Measurements from ENCODE around the gene NRP1.

The NRP1 gene

DNA sequence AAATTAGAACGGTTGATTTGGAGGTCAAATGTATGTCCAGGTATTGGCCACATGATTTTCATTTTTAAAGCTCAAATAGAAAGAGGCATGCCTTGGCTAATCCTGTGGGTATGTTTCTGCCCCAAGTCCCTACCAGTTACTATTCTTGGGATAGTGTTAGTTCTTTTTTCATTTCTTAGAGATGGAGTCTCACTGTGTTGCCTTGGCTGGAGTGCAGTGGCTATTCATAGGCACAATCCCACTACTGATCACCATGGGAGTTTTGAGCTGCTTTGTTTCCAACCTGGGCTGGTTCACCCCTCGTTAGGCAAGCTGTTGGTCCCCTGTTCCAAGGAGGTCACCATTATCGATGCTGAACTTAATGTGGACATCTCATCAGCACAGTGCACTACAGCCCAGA lies 46.3 kb downstream of the NRP1 start:
- DNase-seq = no peak

DNA sequence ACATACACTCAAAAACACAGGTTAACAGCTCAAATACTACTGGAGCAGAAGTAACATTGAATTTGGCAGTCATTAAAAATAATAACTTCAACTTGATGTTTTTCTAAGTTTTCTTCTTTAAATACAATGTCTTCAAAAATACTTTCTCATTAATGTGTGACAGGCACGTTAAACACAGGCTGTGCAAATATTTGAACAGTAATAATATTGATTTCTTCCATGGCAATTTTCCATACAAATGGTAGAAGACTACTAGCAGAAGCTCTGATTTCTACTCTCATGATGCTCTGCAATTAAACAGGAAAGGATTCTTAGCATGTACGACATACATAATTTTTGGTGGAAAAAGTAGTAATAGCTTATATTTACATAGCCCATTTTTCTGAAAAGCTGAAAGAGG lies 47.4 kb downstream of the NRP1 start:
- no peak for DNase-seq

DNA sequence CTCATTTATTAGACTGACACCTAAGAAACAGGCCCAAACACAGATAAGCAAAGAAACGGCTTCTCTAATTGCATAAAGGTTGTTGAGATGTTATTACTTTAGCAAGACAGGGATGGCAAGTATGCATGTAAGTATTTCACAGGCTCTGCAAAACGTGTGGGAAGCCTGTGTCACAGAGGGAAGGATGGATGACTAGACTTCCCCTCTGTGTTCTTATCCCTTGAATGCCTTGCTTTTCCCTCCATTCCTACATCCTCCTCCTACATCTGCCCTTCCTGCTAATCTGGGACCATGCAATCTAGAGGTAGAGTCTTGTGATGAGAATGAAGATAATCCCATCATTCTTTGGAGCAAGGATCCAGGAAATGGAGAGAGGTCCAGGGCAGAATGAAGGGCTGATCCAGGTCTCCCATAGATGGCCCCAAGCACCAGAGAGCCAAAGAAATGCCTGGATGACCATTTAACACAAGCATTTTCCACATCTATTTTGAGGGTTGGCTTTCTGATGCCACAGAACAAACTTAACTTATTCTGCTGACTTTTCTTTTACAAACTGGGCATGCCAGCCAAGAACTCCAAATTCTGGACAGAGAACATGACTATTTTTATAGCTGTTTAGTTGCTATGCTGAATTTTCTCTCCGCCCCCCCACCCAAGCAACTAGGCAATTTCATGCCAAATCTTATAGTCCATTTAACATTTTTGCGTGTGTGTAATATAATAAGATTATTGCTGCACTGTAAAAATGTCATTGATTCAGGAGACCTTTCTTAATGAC lies 48.1 kb downstream of the NRP1 start:
- DNase-seq = no peak

DNA sequence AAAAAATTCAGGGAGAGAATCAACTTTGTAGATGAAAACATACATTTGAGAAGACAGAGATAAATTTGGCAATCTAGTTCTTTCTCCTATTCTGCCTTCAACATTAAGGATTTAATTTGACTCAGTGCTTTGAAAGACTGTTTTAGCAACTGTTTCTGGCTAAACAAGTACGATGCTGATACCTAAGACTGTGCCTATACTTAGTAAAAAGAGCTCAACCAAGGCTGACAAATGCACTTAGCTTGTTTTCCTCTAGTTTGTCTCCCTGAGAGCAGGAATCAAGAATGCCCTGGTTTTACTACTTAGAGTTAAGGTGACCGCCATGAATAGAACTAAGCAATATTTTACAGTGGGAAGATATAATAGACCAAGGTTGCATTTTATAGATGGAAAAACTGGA lies 49.5 kb downstream of the NRP1 start:
- DNase-seq = no peak

DNA sequence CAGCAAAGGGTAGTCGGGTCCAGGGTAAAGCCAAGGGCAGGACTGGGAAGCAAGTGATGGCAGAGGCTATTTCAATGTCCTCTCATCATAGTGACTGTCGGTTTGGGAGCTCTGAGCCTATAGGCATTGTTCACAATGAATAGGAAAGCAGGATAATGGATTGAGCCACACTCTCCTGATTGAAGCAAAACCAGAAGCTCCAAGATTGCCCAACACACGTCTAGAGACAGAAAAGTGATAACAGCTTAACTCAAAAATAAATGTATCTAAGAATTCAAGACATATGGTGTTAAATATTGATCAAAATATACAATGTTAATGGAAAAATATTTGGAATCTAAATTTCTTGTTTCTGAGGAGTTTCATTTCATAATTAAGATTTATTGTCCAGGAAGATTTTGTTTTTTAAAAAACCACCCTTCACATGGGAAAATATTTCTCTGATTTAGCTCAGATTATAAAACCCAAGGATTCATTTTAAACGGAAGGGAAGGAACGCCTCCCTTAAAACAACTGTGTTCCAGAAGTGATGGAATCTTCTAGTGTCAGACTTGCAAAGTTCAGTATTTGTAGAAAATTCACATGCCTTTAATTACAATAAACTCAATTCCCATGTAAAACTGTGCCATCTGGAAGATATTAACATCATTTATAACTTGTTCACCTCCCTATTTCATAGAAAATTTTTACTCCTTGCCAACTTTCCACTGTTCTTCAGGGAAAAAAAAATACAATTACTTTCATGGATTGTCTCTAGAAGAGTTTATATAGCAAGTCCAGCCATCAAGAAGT lies 54.5 kb downstream of the NRP1 start:
- no peak for DNase-seq

DNA sequence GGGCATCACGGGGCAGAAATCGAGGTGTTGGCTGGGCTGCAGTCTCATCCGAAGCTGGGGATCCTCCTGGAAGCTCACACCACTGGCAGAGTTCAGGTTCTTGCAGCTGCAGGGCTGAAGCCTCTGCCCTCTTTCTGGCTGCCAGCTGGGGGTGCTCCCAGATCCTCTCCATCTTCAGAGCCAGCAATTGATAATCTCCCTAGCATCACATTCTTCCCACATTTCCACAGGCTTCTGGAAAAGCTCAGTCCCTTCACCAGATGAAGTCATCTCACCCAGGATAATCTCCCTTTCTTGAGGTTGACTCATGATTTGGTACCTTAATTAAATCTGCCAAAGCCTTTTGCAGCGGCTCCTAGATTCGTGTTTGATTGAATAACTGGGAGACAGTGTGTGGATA lies 55.2 kb downstream of the NRP1 start:
- no peak for DNase-seq

DNA sequence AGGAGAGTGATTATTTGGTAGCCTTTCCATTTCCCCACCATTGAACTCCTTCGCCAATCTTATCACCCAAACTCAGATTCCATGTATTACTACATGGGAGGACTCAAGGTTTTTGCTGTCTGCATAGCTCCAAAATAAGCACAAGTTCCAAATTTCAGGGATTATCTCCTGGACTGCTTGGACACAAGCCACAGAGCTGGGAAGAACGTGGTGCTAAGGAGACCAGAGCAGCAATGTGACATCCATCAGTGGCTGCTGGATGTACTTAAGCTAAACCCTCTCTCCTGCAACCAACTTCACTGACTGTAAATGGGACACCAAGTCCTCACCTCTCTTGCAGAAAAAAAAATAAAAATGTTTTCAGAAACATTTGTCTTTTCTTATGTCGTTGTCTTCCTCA lies 56.3 kb downstream of the NRP1 start:
- no peak for DNase-seq

DNA sequence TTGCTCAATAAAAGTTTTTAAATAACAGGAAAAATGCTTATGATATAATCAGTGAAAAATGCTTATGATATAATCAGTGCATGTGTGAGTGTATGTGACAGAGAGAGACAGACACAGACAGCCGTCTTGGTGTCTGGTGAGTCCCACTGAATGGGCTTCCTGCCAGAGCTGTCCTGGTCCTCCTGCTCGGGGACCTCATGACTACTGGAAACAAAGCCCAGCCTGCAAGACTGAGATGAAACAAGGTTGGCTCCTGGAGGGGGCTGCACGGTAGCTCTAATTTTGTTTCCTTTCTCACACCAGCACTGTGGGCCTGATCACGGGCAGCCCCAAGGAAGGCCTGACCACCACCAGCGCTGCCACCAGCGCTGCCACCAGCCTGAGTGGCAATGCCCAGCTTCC lies 57.3 kb downstream of the NRP1 start:
- DNase-seq = no peak

DNA sequence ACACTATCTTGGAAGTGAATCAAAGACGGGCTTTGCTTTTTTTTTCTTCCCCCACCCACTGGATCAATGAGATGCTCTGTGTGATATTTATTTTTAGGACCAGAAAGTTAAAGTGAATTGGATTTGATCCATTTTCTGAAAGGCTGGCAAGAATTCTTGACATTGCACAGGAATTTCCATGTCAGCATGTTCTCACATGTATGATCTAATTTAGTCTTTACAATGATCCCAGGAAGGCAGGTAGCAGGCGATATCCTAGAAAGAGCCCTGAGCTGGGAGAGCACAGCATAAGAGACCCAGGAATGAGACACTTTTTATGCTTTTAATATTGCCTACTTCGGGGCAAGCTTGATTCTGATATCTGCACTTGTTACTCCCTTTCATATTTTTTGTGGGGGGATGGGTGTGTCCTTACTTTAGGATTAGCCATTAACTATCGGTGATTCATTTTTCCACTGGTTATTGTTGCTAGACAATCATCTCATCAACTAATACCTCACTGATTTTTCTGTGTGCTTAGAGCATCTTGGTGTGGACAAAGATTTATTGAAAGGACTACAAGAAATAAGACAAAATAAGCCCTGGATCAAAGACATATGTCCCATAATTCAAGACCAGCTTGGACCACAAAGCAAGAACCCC lies 58.1 kb downstream of the NRP1 start:
- DNase-seq = no peak

DNA sequence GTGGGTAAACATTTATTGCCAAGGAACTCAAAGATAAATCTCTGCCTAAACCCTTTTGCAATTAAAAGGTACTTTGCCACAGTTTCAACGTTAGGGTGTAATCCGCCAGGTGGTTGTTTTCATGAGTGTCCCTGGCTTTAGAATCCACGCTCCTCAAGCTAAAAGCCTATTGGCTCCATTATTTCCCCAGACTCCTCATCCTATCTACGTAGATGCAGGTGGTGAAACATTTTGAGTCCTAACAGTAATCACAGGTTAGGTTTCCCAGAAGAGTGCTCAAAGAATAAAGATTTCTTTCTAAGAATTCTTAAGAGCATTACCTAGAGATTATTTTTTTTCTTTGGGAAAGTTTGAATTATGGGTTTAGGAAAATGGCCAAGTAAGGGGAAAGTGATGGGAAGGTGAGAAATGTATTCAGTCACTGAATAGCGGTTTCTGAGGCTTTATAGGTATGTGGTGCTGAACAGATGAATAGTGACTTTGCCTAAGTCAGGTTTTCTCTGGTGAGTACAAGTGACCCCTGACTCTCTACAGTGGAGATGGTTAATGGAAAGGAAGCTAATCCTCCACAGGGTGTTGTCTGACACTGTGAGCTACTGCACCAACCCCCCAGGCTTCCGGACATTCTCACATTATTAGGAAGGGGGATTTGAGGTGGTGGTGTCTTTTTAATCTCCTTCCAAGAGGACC lies 60.2 kb downstream of the NRP1 start:
- DNase-seq = no peak

DNA sequence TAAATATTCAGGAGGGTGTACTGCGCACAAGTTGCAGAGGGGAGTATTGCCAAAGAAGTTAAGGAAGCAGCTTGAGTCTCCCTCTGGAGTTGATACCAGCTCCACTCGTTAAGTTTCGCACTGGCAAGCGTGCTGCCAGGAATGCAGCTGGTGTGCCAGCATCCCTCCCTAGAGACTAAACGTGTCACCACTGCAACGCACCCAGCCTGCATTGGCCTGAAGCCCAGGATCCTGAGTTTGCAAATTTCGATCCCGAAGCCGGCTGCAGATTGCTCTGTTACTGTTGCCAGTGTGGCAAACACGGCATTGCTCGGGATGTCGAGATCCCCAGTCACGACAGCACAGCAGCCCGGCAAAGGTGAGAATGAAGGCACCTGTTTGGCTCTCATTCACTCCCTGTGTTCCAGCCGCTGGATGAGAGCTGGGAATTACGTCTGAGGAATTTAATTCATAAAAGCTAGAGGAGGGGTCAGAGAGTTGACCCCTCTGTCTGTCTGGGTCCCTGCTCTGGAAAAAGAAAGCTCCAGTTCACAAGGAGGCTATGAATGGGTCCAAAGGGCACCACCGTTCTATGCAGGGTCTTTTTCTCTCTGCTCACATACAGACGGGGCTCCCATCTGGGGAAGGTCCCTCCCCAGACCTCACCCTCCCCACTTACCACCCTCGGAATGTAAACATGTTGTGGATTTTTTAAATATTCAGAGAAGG lies 61.0 kb downstream of the NRP1 start:
- DNase-seq = peak; percentile 80

DNA sequence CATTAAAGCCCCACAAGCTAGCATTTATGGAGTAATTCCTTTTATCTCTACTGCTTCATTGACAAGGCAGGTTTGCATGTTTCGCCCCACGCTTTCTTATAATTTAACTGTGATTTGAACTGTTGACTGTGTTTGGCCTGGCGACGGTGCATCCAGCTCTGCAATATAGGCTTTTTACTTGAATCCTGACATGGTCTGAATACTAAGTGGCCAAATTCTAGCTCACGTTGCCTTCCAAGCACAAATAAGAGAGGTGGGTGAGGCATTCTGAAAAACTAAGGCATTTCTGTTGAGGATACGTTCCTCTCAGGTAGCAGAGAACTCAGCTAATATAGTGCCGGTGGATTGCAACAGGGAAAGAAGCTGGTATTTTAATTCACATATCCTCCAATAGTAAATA lies 61.8 kb downstream of the NRP1 start:
- no peak for DNase-seq

DNA sequence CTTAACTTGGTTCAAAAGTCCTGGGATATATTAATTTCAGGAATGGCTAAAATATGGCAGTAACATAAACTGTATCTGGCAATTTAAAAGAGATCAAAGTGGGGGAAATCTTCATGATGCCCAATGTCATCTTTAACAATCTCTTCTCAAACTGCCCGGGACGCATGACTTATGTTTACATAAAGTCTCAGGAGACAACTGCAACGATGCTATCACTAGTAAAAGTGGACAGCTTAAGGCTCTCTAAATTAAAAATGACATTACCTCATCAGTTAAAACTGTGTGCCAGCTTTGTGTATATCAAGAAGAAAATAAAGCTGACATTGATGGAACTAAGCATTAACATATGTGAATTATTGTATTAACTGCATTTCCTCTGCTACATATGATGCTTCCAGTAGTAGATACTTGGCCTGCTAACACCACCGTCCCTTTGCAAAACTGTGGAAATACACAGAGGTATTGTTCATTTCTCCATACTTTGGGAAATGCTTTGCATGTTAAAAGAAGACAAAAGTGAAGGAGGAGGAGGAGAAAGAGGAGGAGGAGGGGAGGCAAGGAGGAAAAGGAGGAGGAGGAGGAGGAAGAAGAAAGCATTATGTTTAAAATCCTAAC lies 62.4 kb downstream of the NRP1 start:
- no peak for DNase-seq

DNA sequence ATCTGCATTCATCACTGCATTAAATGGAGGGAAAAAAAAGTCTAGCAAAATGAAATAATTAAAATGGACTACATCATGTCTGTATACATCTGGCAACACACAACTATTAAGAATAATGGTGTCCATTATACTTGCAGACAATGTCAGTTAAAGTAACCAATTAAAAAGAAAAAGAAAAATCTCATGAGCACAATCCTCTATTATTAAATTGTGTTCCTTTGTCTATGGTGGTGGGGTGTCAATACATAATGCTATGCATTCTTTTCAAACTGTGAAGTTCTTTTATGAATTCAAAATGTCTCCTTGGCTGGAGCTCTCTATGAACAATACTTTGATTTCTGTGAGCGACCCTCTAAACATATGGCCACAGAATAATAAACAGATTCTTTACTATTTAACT lies 63.5 kb downstream of the NRP1 start:
- no peak for DNase-seq

DNA sequence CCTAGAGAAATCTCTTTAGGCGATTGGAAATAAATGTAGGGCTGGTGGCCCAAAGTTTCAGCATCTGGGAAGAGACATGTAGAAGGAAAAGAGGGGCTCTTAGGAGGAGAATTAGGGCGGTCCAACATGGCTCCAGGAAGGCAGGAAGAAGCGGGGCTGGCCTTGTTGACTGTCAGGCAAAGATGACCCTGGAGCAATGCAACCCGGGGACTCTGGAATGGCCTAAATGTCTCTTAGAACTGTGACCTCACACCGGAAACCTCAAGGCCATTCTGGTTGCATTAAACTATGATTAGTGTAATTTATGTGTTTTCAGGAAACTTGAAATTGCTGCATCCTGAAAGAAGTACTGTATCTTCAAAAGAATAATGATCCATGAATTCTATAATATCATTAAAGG lies 66.8 kb downstream of the NRP1 start:
- no peak for DNase-seq

DNA sequence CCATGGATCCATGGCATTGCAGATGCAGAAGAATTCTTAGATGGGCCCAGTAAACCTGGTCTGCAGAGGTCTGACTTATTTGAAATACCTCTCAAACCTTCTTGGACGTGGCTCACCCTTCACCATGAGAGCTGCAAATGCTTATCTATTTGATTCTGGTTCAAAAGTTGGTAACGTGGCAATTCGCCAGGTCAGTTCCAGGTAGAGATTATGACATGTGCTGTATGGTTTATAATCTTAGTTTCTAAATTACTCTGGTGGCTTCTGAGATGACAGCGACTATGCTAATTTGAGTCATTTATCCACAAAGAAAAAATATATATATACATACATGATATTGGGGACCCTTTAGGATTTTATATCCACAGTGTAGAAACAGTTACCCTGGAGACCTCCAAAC lies 68.8 kb downstream of the NRP1 start:
- no peak for DNase-seq

DNA sequence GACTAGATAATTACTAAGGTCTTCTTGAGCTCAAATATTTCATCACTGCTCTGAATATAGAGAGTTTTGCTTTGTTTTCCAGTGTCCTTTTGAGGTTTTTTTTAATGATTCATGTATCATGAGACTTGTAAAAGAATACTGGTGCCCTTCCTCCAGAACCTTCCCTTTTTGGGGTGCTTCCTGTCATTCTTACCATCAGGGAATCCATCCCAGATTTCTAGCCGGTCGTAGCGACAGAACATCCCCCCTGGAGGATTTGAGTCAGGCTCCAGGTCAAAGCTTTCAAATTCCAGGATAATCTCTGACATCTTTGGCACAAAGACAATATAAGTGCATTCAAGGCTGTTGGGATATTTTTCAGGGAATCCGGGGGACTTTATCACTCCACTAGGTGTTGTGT lies 71.0 kb downstream of the NRP1 start:
- DNase-seq = no peak

DNA sequence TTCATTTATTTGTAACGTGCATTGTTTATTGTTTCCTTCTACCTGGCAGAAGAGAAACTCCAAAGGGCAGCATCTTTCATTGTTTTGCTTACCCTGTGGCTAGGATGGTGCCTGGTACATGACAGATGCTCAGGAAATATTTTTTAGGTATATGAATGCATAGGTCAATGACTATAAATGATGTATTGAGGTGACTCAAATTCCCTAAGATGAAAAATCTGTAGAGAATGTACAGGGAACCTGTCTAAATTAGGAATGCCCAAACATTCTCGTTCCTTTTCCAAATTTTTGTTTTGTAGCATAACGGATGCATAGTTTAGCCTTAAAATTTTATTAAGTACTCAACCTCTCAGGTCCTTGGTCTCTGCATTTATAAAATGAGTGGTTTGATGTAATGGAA lies 71.6 kb downstream of the NRP1 start:
- DNase-seq = no peak

DNA sequence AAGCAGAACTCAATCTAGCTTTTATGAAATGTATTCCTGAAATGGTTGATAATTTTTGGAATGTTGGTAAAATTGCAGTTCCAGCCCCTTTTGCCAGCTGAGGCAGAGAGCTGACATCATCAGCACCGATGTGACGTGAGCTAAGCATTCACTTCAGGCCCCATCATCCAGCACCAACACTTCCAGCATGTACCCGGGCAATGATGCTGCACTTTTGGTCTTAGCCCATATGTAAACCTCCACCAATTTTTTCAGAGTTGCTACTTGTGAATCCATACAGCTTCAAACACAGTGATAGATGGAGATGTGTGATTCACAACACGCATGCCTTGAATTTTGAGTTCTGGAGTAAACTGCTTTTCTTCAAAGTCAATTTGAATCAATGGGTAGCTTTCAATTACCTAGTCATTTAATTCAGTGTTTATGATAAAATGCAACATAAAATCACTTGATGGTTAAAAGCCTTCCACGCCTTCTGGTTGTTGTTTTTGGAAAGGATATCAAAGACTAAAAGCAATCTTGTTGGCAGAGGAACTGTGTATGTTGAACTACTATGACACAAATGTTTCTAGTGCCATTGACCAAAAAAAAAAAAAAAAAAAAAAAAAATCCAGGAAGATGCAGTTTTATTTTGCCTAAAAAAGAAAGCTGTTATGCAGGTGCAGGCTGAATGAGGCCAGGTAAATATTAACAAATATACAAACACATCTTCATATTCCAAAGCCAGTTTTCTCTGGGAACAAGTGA lies 73.9 kb downstream of the NRP1 start:
- peak; percentile 72 for DNase-seq

DNA sequence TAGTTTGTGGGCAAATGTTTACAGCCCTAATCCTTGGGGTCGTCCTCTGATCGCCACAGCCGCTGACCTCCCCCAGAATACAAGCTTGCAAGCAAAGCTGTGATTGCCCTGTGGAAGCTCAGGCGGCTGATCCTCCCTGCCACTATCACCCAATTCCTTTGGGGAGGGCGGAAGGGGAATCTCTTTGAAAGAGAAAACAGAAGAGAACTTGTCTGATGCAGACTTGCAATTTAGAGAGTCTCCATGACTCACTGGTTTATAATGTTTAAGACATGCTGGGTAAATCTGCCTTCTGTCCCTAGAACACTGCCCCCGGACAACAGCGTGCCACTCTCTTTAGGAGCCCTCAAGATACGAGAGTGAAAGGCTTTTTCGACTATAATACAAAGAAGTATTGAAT lies 75.5 kb downstream of the NRP1 start:
- peak; percentile 32 for DNase-seq

DNA sequence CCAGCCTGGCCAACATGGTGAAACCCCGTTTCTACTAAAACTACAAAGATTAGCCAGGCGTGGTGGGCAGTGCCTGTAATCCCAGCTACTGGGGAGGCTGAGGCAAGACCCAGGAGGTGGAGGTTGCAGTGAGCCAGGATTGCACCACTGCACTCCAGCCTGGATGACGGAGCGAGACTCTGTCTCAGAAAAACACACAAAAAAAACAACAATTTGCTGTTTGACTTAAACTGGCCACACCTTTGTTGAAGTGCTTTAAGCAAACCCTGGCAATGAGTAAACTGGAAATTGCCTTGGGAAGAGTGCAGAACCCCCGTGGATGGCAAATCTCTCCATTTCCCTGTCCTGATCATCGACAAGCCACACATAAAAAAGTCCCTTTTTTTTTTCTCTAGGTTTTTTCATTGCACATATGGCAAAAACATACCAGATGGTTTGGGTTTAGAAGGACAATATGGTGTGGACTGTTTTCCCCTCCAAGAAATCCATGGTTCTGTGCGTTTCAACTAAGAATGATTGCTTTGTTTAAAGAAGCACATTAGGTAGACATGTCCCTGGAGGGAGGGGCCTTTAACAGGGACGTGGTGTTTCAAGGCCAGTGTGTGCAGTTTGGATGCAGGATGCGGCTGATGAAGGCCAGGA lies 76.9 kb downstream of the NRP1 start:
- no peak for DNase-seq

Data from NCI-H345 (cell line).